IPS-20b (cell line): ENCODE results near the gene CLCA1.

Experiments
- H3K27ac ChIP-seq: one replicate; pipeline ENCODE4 v1.5.1; 2013; ENCODE audit warnings: low read length
- H3K27me3 ChIP-seq: 2 replicates; pipeline ENCODE4 v1.6.1; 2013; ENCODE audit warnings: mild to moderate bottlenecking, low read length, inconsistent platforms; ENCODE audit not compliant: insufficient read depth
- H3K36me3 ChIP-seq: 2 replicates; pipeline ENCODE4 v1.6.1; 2013; ENCODE audit warnings: low read depth, mild to moderate bottlenecking, inconsistent platforms, low read length, moderate library complexity; ENCODE audit not compliant: insufficient read depth
- H3K4me1 ChIP-seq: 2 replicates; pipeline ENCODE4 v1.6.1; 2013; ENCODE audit warnings: mild to moderate bottlenecking, control low read depth, inconsistent platforms, low read length, moderate library complexity; ENCODE audit not compliant: insufficient read depth
- H3K4me3 ChIP-seq: 2 replicates; pipeline ENCODE4 v1.5.1; 2013; ENCODE audit warnings: mild to moderate bottlenecking, low read length, inconsistent platforms
- H3K9ac ChIP-seq: 2 replicates; pipeline ENCODE4 v1.6.1; 2013; ENCODE audit warnings: low read depth, mild to moderate bottlenecking, inconsistent platforms, low read length, moderate library complexity
- H3K9me3 ChIP-seq: 2 replicates; pipeline ENCODE4 v1.6.1; 2013; ENCODE audit warnings: mild to moderate bottlenecking, low read depth, low read length, inconsistent platforms; ENCODE audit not compliant: insufficient read depth

Gene CLCA1

DNA sequence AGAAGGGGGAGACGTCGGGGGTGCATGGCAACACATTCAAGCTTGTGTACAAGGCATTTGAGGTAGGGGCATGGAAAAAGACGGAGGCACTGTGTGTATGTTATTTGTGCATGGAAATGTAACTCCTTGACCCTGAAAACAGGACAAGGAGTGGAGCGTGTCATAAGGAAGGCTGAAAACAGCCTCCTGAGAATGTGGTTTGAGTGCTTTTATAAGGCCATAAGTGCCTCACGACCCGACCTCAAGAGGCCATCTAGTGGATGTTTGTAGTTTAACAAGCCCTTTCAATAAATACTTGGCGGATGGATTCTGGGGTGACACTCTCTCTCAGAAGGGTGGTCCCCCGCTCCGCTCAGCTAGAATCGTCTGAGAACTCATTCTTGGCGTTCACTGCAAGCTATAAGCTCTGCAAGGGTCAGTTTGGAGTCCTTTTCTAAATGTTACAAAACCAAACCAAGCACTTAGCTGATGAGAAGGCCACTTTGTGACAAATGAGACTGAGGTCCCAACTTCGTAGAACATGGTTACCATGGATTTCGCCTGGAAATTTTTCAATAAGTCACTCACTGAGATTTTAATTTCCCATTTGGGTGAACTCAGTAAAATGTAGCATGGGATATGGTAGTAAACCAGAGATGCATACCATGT, 39.3 kb downstream of the CLCA1 start:
- no peaks in the 10 kb centered on the region for H3K27me3 ChIP-seq
- no peak overlapping the region for H3K4me3 ChIP-seq
- H3K4me1 ChIP-seq: peaks cover 12% of the 10 kb centered on the region
- no peak overlapping the region for H3K9ac ChIP-seq
- H3K27ac ChIP-seq: no peak overlapping the region
- H3K9me3 ChIP-seq: no peaks in the 10 kb centered on the region
- no peaks in the 10 kb centered on the region for H3K36me3 ChIP-seq

DNA sequence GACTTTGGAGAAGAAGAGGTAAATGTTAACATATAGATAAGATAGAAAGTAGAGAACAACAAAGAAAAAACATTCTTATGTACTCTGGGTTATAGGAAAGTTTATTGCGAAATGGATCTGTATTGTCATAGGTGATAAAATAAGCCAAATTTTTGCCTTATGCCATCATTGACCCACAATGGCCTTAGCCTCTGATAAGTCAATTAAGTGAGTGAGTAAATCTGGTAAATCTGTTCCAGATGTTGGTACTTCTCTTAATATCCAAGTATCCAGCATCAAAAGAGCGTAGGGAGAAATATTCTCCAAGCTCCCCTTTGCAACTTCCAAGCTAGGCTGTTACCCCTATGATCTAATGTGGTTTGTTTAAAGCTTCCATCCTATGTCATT, 39.8 kb downstream of the CLCA1 start:
- Histone ChIP-seq H3K36me3 (no peaks in the 10 kb centered on the region), H3K27ac (no peak overlapping the region), H3K9ac (no peak overlapping the region), H3K27me3 (no peaks in the 10 kb centered on the region), H3K4me3 (no peak overlapping the region), H3K4me1 (peaks cover 9% of the 10 kb centered on the region), H3K9me3 (no peaks in the 10 kb centered on the region)

DNA sequence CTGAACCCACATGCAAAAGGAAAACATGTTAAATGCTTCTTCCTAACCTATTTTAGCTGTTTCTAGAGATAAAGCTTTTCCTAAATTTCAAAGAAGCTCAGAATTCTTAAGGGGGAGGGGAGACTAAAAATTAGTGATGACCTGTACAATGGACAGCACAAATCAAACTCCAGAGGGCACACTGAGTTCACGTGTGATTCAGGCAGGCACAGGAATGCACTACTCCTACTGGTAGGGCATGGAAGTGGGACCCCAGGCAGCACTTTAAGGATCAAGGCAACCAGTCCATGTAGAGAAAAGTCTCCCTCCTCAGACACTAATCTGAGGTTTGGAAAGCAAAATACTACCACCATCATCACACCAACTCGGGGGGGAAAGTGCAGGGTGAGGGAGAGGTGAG, 46.9 kb downstream of the CLCA1 start:
- Histone ChIP-seq H3K27me3 (no peaks in the 10 kb centered on the region), H3K4me3 (no peak overlapping the region), H3K27ac (no peak overlapping the region), H3K36me3 (no peaks in the 10 kb centered on the region), H3K9ac (no peak overlapping the region), H3K4me1 (peaks cover 7% of the 10 kb centered on the region; the same call in 1 of the 2 replicates), H3K9me3 (no peaks in the 10 kb centered on the region)

DNA sequence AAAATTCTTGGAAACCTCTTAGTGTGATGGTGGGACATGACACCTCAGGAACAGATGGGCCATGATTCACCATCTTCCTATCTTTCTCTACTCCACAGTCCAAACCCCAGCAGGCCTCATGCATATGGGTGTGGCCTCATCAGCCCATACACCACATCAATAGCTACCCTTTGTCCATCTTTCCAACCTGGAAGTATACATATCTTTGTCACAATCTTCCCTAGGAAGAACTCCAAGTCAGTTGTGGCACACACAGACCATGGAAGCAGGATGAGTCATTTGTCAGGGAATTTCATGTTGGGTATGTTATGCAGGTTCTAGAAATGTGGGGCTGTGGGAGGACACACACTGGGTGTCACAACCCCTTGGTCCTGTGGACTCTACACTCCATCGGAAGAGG, 47.6 kb downstream of the CLCA1 start:
- H3K27me3 ChIP-seq: no peaks in the 10 kb centered on the region
- no peaks in the 10 kb centered on the region for H3K36me3 ChIP-seq
- no peak overlapping the region for H3K9ac ChIP-seq
- H3K9me3 ChIP-seq: no peaks in the 10 kb centered on the region
- peaks cover 7% of the 10 kb centered on the region; the same call in 1 of the 2 replicates for H3K4me1 ChIP-seq
- no peak overlapping the region for H3K27ac ChIP-seq
- H3K4me3 ChIP-seq: no peak overlapping the region

DNA sequence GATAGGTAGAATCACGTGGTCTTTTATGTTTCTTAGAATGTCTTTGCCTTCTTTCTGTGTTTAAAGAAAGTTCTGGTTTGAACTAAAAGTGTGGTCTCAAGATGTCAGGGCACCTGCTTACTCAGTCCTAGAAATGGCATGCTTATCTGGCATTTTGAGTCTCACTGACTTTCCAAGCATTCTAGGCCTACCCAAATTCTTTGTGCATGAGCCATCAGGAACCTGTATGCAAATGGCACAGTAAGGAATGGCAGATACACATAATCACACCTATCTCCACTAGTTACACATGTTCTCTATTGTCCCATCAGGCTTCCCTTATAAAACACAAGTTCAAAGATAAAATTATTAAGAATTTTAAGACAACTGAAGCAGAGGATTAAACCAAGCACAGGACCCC, 48.6 kb downstream of the CLCA1 start:
- Histone ChIP-seq H3K9ac (no peak overlapping the region), H3K27me3 (no peaks in the 10 kb centered on the region), H3K9me3 (no peaks in the 10 kb centered on the region), H3K4me3 (no peak overlapping the region), H3K27ac (no peak overlapping the region), H3K4me1 (peaks cover 7% of the 10 kb centered on the region; the same call in 1 of the 2 replicates), H3K36me3 (no peaks in the 10 kb centered on the region)

DNA sequence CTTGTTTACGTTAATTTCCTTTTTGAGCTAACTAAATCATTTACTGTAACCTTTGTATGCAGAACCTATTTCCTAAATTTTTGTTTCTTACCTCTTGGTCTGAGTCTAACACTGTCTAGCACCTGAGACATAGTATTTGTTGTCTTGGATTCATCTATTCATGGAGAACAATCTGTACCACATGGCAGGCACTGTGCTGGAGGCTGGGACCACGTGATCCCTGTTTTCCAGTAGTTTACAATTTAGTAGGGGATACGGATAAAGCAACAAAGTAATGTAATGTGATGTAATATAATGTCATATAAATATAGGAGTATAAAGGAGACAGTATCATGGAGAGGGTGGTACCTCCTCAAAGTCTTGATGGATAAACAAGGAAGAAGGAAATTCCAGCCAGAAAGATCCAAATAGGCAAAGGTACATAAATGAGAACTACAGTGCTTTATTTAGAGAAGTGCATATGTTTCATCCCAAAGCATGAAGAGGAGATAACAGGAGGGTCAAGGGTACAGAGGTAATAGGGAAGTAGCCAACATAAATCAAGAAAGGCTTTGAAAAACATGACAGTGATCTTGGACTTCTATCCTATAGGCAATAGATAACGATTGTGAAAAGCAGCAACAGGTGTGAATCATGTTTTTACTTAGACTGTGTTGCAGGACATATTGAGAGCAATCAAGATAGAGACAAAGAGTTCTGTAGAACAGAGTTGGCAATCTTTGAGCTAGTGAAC, 52.2 kb downstream of the CLCA1 start:
- H3K4me1 ChIP-seq: peaks cover 7% of the 10 kb centered on the region; the same call in 1 of the 2 replicates
- H3K4me3 ChIP-seq: no peak overlapping the region
- H3K9ac ChIP-seq: no peak overlapping the region
- H3K27me3 ChIP-seq: no peaks in the 10 kb centered on the region
- H3K9me3 ChIP-seq: no peaks in the 10 kb centered on the region
- no peaks in the 10 kb centered on the region for H3K36me3 ChIP-seq
- H3K27ac ChIP-seq: no peak overlapping the region

DNA sequence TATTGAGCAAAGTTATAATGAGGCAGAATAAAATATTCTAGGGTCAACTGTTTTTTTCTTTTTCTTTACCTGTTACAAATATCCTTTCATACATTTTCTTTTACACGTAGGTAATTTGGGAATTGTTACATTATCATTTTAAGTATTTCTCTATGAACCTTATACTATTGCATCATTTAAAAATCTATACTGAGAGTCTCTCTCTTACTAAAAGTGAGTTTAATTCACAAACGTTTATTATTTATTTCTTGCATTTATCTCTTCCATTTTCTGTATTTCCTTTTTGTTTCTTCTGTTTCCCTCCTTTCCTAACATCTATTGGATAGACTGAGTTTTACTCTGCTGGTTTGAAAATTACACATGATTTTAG, 52.8 kb downstream of the CLCA1 start:
- H3K36me3 ChIP-seq: no peaks in the 10 kb centered on the region
- no peak overlapping the region for H3K27ac ChIP-seq
- H3K27me3 ChIP-seq: no peaks in the 10 kb centered on the region
- peaks cover 7% of the 10 kb centered on the region; the same call in 1 of the 2 replicates for H3K4me1 ChIP-seq
- H3K9me3 ChIP-seq: no peaks in the 10 kb centered on the region
- no peak overlapping the region for H3K4me3 ChIP-seq
- no peak overlapping the region for H3K9ac ChIP-seq

DNA sequence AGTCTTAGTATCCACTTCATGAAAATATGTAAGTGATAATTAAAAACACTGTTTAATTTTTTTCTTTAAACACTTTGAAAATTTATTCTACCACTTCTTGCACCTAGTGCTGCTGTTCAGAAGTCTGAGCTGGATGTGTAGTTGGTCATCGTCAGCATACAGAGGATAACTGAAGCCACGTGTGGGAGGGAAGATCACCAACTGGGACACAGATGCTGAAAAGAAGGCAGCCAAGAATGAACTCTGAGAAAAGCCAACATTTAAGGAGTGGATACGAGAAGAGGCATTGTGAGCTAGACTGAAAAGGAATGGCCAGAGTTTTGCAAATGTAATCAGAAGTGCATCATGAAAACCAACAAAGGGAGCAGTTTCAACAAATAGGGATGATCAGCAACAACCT, 53.5 kb downstream of the CLCA1 start:
- Histone ChIP-seq H3K4me3 (no peak overlapping the region), H3K27me3 (no peaks in the 10 kb centered on the region), H3K36me3 (no peaks in the 10 kb centered on the region), H3K9ac (no peak overlapping the region), H3K4me1 (peaks cover 5% of the 10 kb centered on the region; the same call in 1 of the 2 replicates), H3K9me3 (no peaks in the 10 kb centered on the region), H3K27ac (no peak overlapping the region)

DNA sequence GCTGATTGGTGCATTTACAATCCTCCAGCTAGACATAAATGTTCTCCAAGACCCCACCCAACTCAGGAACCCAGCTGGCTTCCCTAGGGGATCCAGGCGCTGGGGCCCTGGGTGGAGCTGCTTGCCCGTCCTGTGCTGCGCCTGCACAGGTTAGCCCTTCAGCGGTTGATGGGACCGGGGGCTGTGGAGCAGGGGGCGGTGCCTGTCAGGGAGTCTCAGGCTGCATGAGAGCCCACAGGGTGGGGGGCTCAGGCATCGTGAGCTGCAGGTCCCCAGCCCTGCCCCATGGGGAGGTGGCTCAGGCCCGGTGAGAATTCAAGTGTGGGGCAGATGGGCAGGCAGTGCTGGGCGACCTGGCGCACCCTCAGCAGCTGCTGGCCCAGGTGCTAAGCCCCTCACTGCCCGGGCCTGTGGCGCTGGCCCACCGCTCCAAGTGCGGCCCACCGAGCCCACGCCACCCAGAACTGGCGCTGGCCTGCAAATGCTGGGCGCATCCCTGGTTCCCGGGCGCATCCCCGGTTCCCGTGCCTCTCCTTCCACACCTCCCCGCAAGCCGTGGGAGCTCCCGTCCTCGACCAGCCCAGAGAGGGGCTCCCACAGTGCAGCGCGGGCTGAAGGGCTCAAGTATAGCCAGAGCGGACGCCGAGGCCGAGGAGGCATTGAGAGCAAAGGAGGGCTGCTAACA, 55.1 kb downstream of the CLCA1 start:
- no peaks in the 10 kb centered on the region for H3K4me1 ChIP-seq
- H3K36me3 ChIP-seq: no peaks in the 10 kb centered on the region
- H3K4me3 ChIP-seq: no peak overlapping the region
- H3K9ac ChIP-seq: no peak overlapping the region
- H3K9me3 ChIP-seq: no peaks in the 10 kb centered on the region
- H3K27ac ChIP-seq: no peak overlapping the region
- no peaks in the 10 kb centered on the region for H3K27me3 ChIP-seq

DNA sequence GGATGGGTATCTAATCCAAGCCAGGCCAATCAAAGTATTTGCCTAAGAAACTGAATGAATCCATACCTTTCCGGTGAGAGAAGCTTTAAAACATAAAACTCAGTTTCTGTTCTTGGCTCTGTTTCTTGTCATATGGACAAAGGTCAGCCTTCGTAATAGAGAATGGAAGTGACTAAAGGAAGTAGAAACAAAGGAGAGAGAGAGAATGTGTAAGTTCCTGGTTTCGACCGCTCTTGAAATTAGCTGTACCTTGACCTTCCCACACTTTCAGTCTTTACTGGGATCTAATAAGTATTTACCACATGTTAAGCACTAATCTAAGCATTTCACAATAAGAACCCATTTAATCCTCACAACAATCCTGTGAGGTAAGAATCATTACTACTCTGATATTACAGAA, 58.6 kb downstream of the CLCA1 start:
- no peak overlapping the region for H3K27ac ChIP-seq
- H3K4me3 ChIP-seq: no peak overlapping the region
- no peaks in the 10 kb centered on the region for H3K27me3 ChIP-seq
- no peaks in the 10 kb centered on the region for H3K36me3 ChIP-seq
- H3K4me1 ChIP-seq: no peaks in the 10 kb centered on the region
- no peaks in the 10 kb centered on the region for H3K9me3 ChIP-seq
- no peak overlapping the region for H3K9ac ChIP-seq

DNA sequence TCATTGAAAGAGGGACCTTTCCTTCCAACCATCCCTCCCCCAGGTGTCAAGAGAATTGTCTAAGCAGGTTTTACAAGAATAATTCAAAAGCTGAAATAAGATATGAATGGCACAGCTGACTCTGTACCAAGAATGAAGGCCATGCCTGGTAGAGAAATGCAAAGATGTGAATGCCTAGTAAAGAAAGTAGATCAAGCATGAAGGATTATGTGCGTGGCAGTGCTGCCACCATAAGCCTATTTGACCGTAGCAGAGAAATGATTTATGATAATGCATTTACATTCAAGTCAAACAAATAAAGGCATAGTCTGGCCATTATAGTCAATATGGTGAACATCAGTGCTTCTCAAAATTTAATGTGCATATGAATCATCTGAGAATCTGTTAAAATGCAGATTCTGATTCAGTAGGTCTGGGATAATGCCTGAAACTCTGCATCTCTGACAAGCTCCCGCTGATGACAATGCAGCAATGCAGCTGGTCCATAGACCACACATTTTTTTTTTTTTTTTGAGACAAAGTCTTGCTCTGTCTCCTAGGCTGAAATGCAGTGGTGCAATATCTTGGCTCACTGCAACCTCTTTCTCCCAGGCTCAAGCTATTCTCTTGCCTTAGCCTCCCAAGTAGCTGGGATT, 61.6 kb downstream of the CLCA1 start:
- no peak overlapping the region for H3K27ac ChIP-seq
- no peaks in the 10 kb centered on the region for H3K27me3 ChIP-seq
- H3K9ac ChIP-seq: no peak overlapping the region

More for the DNA sequence above, 61.6 kb downstream of the CLCA1 start:
- H3K36me3 ChIP-seq: no peaks in the 10 kb centered on the region
- no peaks in the 10 kb centered on the region for H3K4me1 ChIP-seq
- no peak overlapping the region for H3K4me3 ChIP-seq
- no peaks in the 10 kb centered on the region for H3K9me3 ChIP-seq
